Left ventricle myocardium inferior (tissue), 1 donor: Measurements from ENCODE around the gene RASA3. TPM values are rescaled to one million over a fixed set of nuclear protein-coding genes. Genes with fewer than 3 reads are reported as not detected.

ENCODE experiments used
- DNase-seq: peaks from one replicate; pipeline ENCODE4 v3.0.0-alpha.2; 2020
- H3K27ac ChIP-seq: fragments of 200-600 bp; replicated peaks from 2 replicates; pipeline ENCODE4 v1.8.0; 2021
- H3K27me3 ChIP-seq: fragments of 200-600 bp; 2 replicates; pipeline ENCODE4 v1.8.0; 2021; ENCODE audit warnings: low read depth
- H3K36me3 ChIP-seq: fragments of 200-600 bp; 2 replicates; pipeline ENCODE4 v1.8.0; 2021
- H3K4me1 ChIP-seq: fragments of 200-600 bp; 2 replicates; pipeline ENCODE4 v1.8.0; 2021
- H3K4me3 ChIP-seq: fragments of 200-600 bp; 2 replicates; pipeline ENCODE4 v1.8.0; 2021; ENCODE audit warnings: mild to moderate bottlenecking, moderate library complexity
- H3K9me3 ChIP-seq: fragments of 200-600 bp; replicated peaks from 2 replicates; pipeline ENCODE4 v1.8.0; 2021
- CTCF ChIP-seq: fragments of 200-600 bp; IDR thresholded peaks from 2 replicates; pipeline ENCODE4 v1.8.0; 2021; ENCODE audit warnings: antibody characterized with exemption, mild to moderate bottlenecking, borderline replicate concordance
- intact Hi-C: fragments of 100-400 bp; cut with micrococcal nuclease; formaldehyde crosslinking; loops from one replicate; pipeline ENCODE4 v1.11.0; 2022
- total RNA-seq: library from RNA; stranded (reverse); fragmentation: NEBNext Ultra II Directional; extraction: Animal tissue kit (Norgen Biotek cat#: 25700); gene quantifications from one replicate; pipeline ENCODE4 v1.2.1, GENCODE V29; 2021
- donor health status: DM: no; HTN: yes; CAD: no; lungs with severe emphysema.

The RASA3 gene
- total RNA-seq, 1 donor from 2014 or later = 9.5 TPM

GRCh38 chr13:113941571-113942191, 190.7 kb downstream of the RASA3 start:
- Histone ChIP-seq H3K4me3 (no peak overlapping the region), H3K4me1 (peaks cover 14% of the 10 kb centered on the region), H3K36me3 (no peaks in the 10 kb centered on the region), H3K27me3 (peaks cover 25% of the 10 kb centered on the region), H3K9me3 (no peaks in the 10 kb centered on the region), H3K27ac (no peak overlapping the region)
- intact Hi-C loops = no loop called here
- DNase-seq = peak; percentile 11
- TF ChIP-seq CTCF = no peak

- intact Hi-C loops = no loop called here
- no peak overlapping the region for H3K27ac ChIP-seq
- no peaks in the 10 kb centered on the region for H3K36me3 ChIP-seq
- H3K27me3 ChIP-seq = peaks cover 32% of the 10 kb centered on the region
- no peak for DNase-seq
- H3K4me3 ChIP-seq = no peak overlapping the region
- no peaks in the 10 kb centered on the region for H3K9me3 ChIP-seq
- peaks cover 30% of the 10 kb centered on the region for H3K4me1 ChIP-seq
- no peak for TF ChIP-seq CTCF
Measured at GRCh38 chr13:113939944-113940297, 192.5 kb downstream of the RASA3 start.

- H3K4me1 ChIP-seq = peaks cover 31% of the 10 kb centered on the region
- no peak overlapping the region for H3K4me3 ChIP-seq
- no peak for TF ChIP-seq CTCF
- no peak overlapping the region for H3K27ac ChIP-seq
- intact Hi-C loops = no loop called here
- H3K27me3 ChIP-seq = peaks cover 32% of the 10 kb centered on the region
- no peaks in the 10 kb centered on the region for H3K36me3 ChIP-seq
- H3K9me3 ChIP-seq = no peaks in the 10 kb centered on the region
- DNase-seq = no peak
Measured at GRCh38 chr13:113939129-113939943, 193.1 kb downstream of the RASA3 start.

GRCh38 chr13:113938716-113939115, 193.7 kb downstream of the RASA3 start:
- TF ChIP-seq CTCF = no peak
- no peak for DNase-seq
- intact Hi-C loops = no loop called here
- peaks cover 32% of the 10 kb centered on the region for H3K27me3 ChIP-seq
- peaks cover 31% of the 10 kb centered on the region for H3K4me1 ChIP-seq
- H3K9me3 ChIP-seq = no peaks in the 10 kb centered on the region
- H3K36me3 ChIP-seq = no peaks in the 10 kb centered on the region
- no peak overlapping the region for H3K4me3 ChIP-seq
- no peak overlapping the region for H3K27ac ChIP-seq

- Histone ChIP-seq H3K4me3 (no peak overlapping the region), H3K36me3 (no peaks in the 10 kb centered on the region), H3K27me3 (peaks cover 32% of the 10 kb centered on the region), H3K4me1 (peaks cover 31% of the 10 kb centered on the region), H3K27ac (no peak overlapping the region), H3K9me3 (no peaks in the 10 kb centered on the region)
- TF ChIP-seq CTCF = no peak
- DNase-seq = no peak
- intact Hi-C loops = no loop called here
Measured at GRCh38 chr13:113938246-113938645, 194.2 kb downstream of the RASA3 start.
